ENCODE measurements around the gene SLC39A10.

SLC39A10 gene

DNA sequence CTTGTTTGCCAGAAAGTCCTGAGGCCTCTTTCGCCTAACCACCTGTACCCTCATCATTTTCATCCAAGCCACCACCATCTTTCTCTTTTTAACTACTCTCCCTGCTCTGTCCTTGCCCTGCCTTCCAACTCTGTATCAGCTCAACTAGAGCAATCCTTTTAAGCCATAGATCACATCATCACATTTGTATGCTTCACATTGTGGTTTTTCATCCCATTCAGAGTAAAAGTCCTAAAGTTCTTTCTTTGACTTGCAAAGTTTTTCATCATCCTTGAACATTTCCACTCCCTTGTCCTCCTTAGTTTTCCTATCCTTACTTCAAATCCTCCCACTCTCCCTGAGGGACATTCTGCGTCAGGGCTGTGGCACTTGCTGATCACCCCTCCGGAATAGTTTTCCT is 73.9 kb downstream of the SLC39A10 start:
- DNase-seq = no peak

DNA sequence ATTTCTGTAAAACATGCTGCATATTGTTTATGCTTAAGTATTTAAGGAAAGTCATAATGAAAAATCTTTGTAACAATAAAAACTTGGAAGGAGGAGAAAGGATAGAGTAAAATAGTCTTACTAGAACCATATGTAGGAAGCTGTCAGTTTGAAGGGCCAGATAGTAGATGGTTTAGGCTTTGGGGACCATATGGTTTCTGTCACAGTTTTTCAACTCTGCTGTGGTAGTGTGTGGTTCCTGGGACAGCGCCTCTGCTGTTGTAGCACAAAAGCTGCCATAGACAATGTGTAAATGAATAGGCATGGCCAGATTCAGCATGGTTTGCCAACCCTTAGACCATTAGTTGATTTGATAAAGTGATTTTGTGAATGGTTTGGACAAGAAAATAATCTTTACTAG is 75.5 kb downstream of the SLC39A10 start:
- no peak for DNase-seq

DNA sequence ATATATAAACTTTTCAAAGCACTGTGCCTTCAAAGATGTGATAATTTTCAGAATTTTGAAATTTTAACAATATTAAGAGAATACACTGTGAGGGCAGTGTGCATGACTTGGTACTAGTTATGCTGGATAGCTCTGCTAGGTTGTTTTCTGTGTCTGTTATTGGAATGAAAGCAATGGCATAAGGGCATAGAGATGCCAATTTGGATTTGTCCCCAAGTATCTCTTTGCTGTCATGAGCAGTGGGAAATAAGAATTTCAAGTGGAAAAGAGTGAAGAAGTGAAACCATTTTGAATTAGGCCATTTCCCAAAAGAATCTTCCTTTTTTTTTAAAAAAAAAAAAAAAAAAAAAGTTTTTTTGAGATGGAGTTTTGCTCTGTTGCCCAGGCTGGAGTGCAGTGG is 76.8 kb downstream of the SLC39A10 start:
- no peak for DNase-seq

DNA sequence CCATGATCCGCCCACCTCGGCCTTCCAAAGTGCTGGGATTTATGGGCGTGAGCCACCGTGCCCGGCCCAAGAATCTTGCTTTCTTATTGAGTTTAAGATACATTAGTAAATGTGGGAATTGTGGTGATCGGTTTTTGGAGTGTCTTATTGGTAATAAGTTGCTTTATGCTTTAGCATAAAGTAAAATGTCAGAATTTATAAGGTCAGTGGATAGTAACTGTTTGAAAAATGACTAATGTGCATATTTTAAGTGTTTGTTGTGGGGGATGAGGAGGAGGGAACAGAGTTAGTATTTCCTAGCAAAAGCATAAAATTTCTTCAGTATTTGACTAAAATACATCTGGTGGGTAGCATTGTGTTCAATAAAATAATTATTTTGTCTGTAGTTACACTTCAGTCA is 77.4 kb downstream of the SLC39A10 start:
- no peak for DNase-seq

DNA sequence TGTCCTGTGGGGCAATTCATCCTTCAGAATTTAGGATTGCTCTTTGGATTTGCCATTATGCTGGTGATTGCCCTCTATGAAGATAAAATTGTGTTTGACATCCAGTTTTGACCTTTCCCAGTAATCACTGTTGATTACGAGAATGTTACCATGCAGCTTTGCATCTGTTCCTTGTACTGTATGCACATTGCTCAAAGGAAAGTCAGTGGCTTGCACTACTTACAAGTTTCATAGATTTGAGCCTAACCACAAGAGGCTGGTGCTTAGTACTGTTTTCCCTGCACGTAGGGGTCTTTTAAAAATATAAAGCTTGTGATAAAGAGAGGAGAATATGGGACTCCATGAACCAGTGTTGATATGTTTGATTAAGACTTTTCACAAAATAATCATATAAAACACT is 77.9 kb downstream of the SLC39A10 start:
- no peak for DNase-seq

DNA sequence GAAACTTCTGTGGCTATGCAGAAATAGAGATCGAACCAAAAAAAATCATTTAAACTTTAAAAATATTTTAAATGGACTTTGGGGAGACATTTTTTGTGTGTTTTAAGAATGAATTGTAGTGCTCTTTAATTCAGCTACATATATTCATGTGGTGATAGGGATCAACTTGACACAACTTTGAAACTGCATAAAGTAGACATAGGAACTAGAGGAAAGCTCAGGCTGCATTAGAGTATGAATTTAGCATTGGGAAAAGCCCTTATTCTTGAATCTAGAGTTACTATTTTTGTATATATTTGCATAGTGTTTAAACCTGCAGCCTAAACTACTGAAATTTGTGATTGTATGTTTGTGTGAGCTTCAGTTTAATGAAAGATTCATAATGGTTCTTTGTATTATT is 78.3 kb downstream of the SLC39A10 start:
- DNase-seq = no peak

DNA sequence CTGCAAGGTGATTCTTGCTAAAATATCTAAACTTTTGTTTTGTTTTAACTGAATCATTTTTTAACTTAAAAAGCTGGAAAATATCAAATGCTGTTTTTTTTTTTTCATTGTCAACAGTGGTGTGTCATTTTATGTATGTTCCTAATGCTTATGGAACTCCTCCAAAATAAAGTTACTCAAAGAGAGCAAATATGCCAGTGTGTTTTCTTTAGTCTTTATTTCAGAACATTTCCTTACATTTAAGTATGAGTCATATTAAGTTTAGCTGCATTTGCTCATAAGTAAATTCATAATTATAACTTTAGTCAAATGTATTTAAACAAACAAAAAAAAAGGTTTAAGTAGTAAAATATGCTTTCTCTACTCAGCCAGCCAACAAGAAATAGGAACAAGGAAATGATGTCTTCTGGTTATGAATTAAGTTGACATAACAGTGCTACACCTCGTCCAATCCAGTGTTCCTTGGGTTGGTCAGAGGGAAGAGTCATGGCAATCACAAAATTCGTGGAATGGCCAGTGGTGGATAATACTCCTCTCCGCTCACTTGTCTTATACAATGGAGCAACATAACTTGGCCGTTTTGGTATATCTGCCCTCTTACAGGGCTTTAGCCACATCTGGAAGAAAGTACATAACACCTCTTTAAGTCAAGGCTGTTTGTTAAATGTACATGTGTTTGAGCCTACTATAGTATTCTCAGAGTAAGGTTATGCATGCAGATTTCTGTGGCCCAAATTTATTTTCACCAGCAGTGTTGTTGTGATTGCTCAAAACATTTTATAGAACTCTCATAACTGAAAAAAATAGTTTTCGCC is 80.7 kb downstream of the SLC39A10 start:
- DNase-seq = no peak

DNA sequence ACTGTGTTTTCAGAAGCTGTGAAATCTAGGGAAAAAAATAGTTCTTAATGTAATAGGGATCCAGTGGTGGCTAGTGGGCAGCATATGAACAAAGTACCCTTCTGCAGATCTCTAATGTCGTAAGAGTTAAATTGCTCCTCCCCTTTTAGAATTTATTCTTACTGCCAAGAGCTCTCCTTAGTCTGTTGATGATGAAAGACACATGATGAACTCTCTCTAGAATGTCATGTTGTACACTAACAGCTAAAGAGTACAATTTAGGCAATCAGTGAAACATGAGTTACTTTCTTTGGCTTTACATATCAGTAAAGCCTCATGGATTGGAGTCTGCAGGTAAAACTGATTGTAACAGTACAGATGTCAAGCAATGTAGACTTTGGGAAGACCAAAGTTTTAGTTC is 84.2 kb downstream of the SLC39A10 start:
- DNase-seq = no peak

DNA sequence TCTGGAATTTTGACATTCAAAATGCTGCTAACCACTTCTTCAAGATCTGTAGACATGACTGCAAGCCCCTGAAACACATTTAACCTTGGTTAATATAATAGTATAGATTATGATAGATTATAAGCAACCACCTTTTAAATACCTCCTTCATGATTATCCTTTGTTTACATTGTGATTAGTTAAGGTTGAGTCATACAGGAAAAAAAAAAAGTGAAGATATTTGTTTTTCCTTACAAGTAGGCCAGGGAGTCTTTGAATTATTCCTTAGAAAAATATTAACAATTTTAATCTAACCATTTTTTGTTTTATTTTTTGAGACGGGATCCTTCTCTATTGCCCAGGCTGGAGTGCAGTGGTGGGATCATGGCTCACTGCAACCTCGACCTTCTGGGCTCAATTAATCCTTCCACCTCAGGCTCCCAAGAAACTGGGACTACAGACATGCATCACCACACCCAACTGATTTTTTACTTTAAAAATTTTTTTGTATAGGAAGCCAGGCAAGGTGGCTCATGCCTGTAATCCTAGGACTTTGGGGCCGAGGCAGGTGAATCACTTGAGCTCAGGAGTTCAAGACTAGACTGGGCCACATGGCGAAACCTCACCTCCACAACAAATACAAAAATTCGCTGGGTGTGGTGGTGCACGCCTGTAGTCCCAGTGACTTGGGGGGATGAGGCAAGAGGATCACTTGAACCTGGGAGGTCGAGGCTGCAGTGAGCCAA is 99.4 kb downstream of the SLC39A10 start:
- no peak for DNase-seq

DNA sequence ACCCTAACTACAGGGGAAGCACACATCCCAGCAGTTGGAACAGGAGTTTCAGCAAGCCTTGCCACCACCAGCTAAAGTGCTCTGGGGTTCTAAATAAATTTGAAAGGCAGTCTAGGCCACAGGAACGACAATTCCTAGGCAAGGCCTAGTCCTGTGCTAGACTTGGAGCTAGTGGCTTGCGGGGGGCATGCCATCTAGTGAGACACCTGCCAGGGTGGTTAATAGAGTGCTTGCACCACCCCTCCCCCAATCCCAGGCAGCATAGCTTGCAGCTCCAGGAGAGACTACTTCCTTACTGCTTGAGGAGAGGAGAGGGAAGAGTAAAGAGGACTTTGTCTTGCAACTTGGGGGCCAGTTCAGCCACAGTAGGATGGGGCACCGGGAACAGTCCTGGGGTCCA is 101.8 kb downstream of the SLC39A10 start:
- no peak for DNase-seq

DNA sequence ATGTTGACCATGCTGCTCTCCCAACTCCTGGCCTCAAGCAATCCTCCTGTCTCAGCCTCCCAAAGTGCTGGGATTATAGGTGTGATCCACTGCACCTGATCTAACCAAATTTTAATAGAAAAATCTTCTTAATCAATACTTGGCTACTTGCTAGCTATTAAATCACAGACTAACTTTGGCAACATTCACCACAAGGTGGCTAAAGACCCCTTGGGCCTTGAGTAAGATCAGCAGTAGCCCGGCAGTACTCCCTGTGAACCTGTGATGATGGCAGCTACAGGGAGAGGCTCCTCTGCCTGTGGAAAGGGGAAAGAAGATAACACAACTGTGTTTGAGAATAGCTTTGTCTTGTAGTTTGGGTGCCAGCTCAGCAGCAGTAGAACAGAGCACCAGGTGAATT is 102.9 kb downstream of the SLC39A10 start:
- DNase-seq = no peak

DNA sequence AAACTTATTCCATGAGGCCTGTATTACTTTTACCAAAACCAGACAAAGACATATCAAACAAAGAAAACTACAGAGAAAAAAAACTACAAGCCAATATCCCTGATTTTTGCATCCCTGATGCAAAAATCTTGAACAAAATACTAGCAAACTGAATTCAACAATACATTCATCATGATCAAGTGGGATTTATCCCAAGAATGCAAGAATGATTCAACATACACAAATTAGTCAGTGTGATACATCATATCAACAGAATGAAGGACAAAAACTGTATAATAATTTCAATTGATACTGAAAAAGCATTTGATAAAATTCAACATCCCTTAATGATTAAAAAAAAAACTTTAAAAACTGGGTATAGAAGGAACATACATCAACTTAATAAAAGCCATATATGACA is 106.8 kb downstream of the SLC39A10 start:
- DNase-seq = no peak

DNA sequence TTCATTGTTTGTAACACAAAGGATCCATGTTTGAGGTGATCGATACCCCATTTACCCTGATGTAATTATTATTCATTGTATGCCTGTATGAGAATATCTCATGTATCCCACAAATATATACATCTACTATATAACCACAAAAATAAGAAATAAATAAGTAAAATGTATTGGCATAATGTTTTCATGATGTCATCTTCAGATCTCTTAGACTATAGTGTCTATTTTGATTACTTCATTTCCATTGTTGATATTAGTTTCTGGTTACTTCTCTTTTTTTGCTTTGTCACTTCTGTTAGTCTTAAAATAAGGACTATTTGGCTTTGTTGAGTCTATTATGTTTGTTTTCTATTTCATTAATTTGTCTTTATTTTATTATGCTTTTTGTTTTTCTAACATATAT is 109.7 kb downstream of the SLC39A10 start:
- DNase-seq = no peak

DNA sequence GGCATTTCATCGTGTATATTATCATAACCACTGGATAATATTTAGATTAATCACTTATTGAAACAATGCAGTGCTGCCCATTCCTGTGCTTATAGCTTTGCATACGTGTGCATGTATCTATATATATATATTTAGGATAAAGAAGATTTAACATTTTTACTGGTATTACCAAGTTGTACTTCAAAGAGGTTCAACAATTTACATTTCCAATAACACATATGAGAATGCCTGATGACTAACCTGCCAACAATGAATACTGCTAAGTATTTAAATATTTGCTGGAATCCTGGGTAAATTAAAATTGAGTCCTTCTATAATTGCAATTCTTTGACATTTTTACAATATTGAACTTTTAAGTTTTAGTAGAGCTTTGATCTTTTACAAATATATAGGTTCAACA is 111.4 kb downstream of the SLC39A10 start:
- DNase-seq = no peak

DNA sequence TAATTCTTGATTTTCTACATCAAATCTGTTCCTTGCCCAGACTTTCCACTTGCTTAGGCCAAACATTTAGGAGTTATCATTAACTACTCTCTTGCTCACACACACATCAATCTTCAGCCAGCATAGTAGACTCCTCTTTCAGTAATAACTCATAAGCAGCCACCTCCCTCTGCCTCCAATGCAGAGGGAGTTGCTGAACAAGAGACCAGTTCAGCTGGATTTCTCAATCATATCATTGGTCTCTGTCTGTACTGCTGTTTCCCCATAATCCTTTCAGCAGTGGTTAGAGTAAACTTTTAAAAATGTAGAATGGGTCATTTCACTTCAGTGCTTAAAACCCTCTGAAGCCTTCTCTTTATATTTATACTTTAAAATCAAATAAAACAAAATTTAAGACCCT is 112.9 kb downstream of the SLC39A10 start:
- no peak for DNase-seq

DNA sequence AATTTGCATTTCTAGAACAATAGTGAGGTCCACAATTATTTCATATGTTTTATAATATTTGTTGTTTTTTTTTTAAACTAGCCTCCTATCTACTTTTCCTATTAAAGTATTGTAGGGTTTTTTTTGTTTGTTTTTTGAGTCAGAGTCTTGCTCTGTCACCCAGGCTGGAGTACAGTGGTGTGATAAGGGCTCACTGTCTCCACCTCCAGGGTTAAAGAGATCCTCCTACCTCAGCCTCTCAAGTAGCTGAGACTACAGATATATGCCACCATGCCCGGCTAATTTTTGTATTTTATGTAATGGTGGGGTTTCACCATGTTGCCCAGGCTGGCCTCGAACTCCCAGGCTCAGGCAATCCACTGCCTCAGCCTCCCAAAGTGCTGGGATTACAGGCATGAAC is 122.5 kb downstream of the SLC39A10 start:
- DNase-seq = no peak

DNA sequence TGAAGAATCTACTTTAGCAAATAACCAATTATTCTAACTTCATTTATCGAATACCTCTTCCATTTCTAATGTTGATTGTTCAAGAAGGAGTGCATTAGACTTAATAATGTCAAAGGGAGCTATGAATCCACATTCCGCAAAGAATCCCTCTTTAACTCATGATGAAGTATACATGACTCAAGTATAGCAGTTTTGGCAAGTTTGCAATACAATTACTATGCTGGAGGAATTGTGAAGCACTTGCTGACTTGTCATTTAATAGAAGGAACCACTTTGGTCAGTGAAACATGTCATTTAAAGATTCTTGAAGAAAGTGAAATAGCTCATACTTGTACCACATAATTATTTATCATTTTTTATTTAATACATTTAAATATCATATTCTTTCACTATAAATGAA is 125.1 kb downstream of the SLC39A10 start:
- DNase-seq = no peak

All from DMS153 (cell line).